Measurements from ENCODE around the gene SVOPL. TPM values are rescaled to one million over a fixed set of nuclear protein-coding genes. Genes with fewer than 3 reads are reported as not detected.

The SVOPL gene
- total and polyA plus RNA-seq, 2 donors (not counting 1 experiment from before 2014, with no cell fraction given), result not detected

GRCh38 chr7:138668946-138669345 lies 32.2 kb downstream of the SVOPL start:
- Histone ChIP-seq H2AFZ (ENCODE audit: insufficient read depth, low read depth, low read length, poor library complexity, severe bottlenecking) (no peak overlapping the region), H3K4me3 (ENCODE audit: control extremely low read depth in 1 of 5, extremely low read depth in 1 of 5, insufficient read depth in 1 of 5, low read depth in 2 of 5, low read length in 4 of 5) (no peak overlapping the region), H3K27ac (ENCODE audit: low read length in 2 of 2) (no peak overlapping the region), H3K4me2 (replicated peaks; ENCODE audit: low read depth, low read length, poor library complexity, severe bottlenecking) (no peak overlapping the region), H3K9ac (ENCODE audit: low read length) (no peak overlapping the region), H3K36me3 (replicated peaks in 1 of 2; ENCODE audit: control extremely low read depth in 1 of 2, control insufficient read depth in 1 of 2, extremely low read depth in 1 of 2, insufficient read depth in 2 of 2, low read length in 1 of 2) (no peaks in the 10 kb centered on the region), H3K27me3 (replicated peaks in 1 of 4; ENCODE audit: control extremely low read depth in 1 of 4, control insufficient read depth in 3 of 4, insufficient read depth in 4 of 4, low read length in 3 of 4) (peaks cover 0 to 11% (median 7%) of the 10 kb centered on the region in 4 experiments), H3K79me2 (ENCODE audit: control insufficient read depth, insufficient read depth, low read length) (no peaks in the 10 kb centered on the region), H3K9me3 (ENCODE audit: control extremely low read depth in 1 of 3, control insufficient read depth in 2 of 3, insufficient read depth in 1 of 3, low read length in 2 of 3) (peaks cover 0 to 9% (median 0%) of the 10 kb centered on the region in 3 donors), H4K20me1 (ENCODE audit: control insufficient read depth, insufficient read depth, low read length, poor library complexity, severe bottlenecking) (no peaks in the 10 kb centered on the region), H3K4me1 (ENCODE audit: control insufficient read depth in 2 of 2, insufficient read depth in 2 of 2, low read length in 2 of 2) (peaks cover 0 to 5% of the 10 kb centered on the region in 2 donors)
- no peak for ATAC-seq (ENCODE audit: low read depth)
- Mint-ChIP-seq H3K9me3 (ENCODE audit: insufficient read depth) (no peaks in the 10 kb centered on the region), H3K27ac (no peak overlapping the region), H3K4me3 (no peak overlapping the region), H3K4me1 (peaks cover under 1% of the 10 kb centered on the region), H3K27me3 (peaks cover 24% of the 10 kb centered on the region)
- ChIA-PET POLR2A (no interaction called here), CTCF (no interaction called here)
- DNase-seq, result no peak
- TF ChIP-seq CTCF (IDR thresholded peaks at IDR 0.05), result no peak
- no peak for TF ChIP-seq EZH2 (IDR thresholded peaks at IDR 0.05; ENCODE audit: borderline replicate concordance, insufficient read depth, low read depth, low read length, poor library complexity, severe bottlenecking)
- intact Hi-C loops (cut with micrococcal nuclease), result no loop called here
- 82% methylated on average over 2 of the region's 3 CpGs for WGBS (ENCODE audit: insufficient coverage)

GRCh38 chr7:138668229-138668596 lies 32.9 kb downstream of the SVOPL start:
- H3K4me1 ChIP-seq (ENCODE audit: control insufficient read depth in 2 of 2, insufficient read depth in 2 of 2, low read length in 2 of 2), result peaks cover 0 to 5% of the 10 kb centered on the region in 2 donors
- TF ChIP-seq CTCF (IDR thresholded peaks at IDR 0.05) (no peak), EZH2 (IDR thresholded peaks at IDR 0.05; ENCODE audit: borderline replicate concordance, insufficient read depth, low read depth, low read length, poor library complexity, severe bottlenecking) (no peak)
- H2AFZ ChIP-seq (ENCODE audit: insufficient read depth, low read depth, low read length, poor library complexity, severe bottlenecking), result no peak overlapping the region
- H3K4me2 ChIP-seq (replicated peaks; ENCODE audit: low read depth, low read length, poor library complexity, severe bottlenecking), result no peak overlapping the region
- CTCF ChIA-PET, result no interaction called here
- no peak overlapping the region for H3K27ac Mint-ChIP-seq
- no peaks in the 10 kb centered on the region for H3K36me3 ChIP-seq (replicated peaks in 1 of 2; ENCODE audit: control extremely low read depth in 1 of 2, control insufficient read depth in 1 of 2, extremely low read depth in 1 of 2, insufficient read depth in 2 of 2, low read length in 1 of 2)
- ATAC-seq (ENCODE audit: low read depth) (no peak), DNase-seq (no peak)
- H3K4me3 Mint-ChIP-seq, result no peak overlapping the region
- no peaks in the 10 kb centered on the region for H3K79me2 ChIP-seq (ENCODE audit: control insufficient read depth, insufficient read depth, low read length)
- peaks cover 24% of the 10 kb centered on the region for H3K27me3 Mint-ChIP-seq
- 100% methylated on average over 1 of the region's 2 CpGs for WGBS (ENCODE audit: insufficient coverage)
- H3K9me3 Mint-ChIP-seq (ENCODE audit: insufficient read depth), result no peaks in the 10 kb centered on the region
- H3K9me3 ChIP-seq (ENCODE audit: control extremely low read depth in 1 of 3, control insufficient read depth in 2 of 3, insufficient read depth in 1 of 3, low read length in 2 of 3), result peaks cover 0 to 9% (median 0%) of the 10 kb centered on the region in 3 donors
- no peak overlapping the region for H3K4me3 ChIP-seq (ENCODE audit: control extremely low read depth in 1 of 5, extremely low read depth in 1 of 5, insufficient read depth in 1 of 5, low read depth in 2 of 5, low read length in 4 of 5)
- no peaks in the 10 kb centered on the region for H4K20me1 ChIP-seq (ENCODE audit: control insufficient read depth, insufficient read depth, low read length, poor library complexity, severe bottlenecking)
- POLR2A ChIA-PET, result no interaction called here
- H3K4me1 Mint-ChIP-seq, result peaks cover 2% of the 10 kb centered on the region
- H3K27me3 ChIP-seq (replicated peaks in 1 of 4; ENCODE audit: control extremely low read depth in 1 of 4, control insufficient read depth in 3 of 4, insufficient read depth in 4 of 4, low read length in 3 of 4), result peaks cover 0 to 11% (median 7%) of the 10 kb centered on the region in 4 experiments
- no peak overlapping the region for H3K27ac ChIP-seq (ENCODE audit: low read length in 2 of 2)
- no peak overlapping the region for H3K9ac ChIP-seq (ENCODE audit: low read length)
- intact Hi-C loops (cut with micrococcal nuclease), result no loop called here
